ENCODE measurements around the gene SLC6A12. TPM values are rescaled to one million over a fixed set of nuclear protein-coding genes. Genes with fewer than 3 reads are reported as not detected.

The SLC6A12 gene
- total RNA-seq, 2 experiments from 2014 or later = not detected

DNA sequence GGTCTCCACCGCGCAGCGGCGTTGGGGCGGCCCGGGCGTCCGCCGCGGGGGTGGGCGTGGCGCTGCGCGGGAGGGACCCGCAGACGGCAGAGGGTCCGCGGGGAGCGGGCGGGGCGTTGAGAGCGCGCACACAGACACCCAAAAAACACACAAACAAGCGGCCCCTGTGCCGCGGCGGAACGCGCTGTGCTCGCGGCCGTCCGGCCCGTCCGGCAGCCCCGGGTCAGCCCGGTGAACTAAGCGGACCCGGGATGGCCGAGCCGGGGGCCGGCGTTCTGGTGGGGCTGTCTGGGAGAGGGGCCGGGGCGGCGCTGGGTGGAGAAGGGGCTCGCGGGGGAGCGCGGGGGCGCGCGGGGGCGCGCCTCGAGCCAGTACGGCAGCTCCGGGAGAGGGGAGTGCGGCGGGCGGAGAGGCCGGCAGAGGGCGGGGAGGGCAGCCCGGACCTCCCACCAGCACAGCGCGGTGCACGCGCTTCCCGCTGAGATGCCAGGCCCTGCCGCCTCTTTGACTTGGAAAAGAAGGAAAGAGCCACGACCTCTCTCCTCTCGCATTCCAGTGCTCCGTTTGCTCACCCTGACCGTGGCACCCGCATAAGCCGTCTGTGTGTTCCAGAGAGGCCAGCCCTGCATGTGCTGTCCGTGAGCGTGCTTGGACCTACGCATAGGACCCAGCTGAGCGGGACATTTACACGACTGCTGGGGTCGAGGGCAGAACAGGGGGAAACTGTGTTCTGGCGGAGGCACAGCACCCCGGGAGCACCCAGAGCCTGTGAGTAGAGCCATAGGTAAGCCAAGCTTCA is 10.3 kb downstream of the SLC6A12 start:
- TF ChIP-seq, protein P1, sequence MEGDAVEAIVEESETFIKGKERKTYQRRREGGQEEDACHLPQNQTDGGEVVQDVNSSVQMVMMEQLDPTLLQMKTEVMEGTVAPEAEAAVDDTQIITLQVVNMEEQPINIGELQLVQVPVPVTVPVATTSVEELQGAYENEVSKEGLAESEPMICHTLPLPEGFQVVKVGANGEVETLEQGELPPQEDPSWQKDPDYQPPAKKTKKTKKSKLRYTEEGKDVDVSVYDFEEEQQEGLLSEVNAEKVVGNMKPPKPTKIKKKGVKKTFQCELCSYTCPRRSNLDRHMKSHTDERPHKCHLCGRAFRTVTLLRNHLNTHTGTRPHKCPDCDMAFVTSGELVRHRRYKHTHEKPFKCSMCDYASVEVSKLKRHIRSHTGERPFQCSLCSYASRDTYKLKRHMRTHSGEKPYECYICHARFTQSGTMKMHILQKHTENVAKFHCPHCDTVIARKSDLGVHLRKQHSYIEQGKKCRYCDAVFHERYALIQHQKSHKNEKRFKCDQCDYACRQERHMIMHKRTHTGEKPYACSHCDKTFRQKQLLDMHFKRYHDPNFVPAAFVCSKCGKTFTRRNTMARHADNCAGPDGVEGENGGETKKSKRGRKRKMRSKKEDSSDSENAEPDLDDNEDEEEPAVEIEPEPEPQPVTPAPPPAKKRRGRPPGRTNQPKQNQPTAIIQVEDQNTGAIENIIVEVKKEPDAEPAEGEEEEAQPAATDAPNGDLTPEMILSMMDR (IDR thresholded peaks at IDR 0.05) = no peak
- intact Hi-C loops (cut with DNase I, micrococcal nuclease) = no loop called here
- H3K27ac Mint-ChIP-seq = no peak overlapping the region
- peaks cover 2% of the 10 kb centered on the region for H3K4me1 ChIP-seq (ENCODE audit: insufficient read depth, low read length)
- H3K4me1 Mint-ChIP-seq (ENCODE audit: low read depth) = peaks cover 4% of the 10 kb centered on the region
- peaks cover 74% of the 10 kb centered on the region for H3K27me3 Mint-ChIP-seq
- ChIA-PET CTCF (no interaction called here), POLR2A (no interaction called here)
- peaks cover 0 to 3% of the 10 kb centered on the region in 2 experiments for H3K9me3 ChIP-seq (ENCODE audit: control insufficient read depth in 1 of 2, insufficient read depth in 1 of 2, low read length in 2 of 2)
- H3K27ac ChIP-seq (ENCODE audit: low read depth in 1 of 2, low read length in 2 of 2) = no peak overlapping the region
- ATAC-seq (ENCODE audit: poor library complexity) (no peak), DNase-seq (no peak)
- no peaks in the 10 kb centered on the region for H3K9me3 Mint-ChIP-seq
- H3K36me3 ChIP-seq (ENCODE audit: insufficient read depth, low read length) = no peaks in the 10 kb centered on the region
- no peak overlapping the region for H3K4me3 ChIP-seq (ENCODE audit: low read length)
- peaks cover 23 to 41% of the 10 kb centered on the region in 2 experiments for H3K27me3 ChIP-seq (ENCODE audit: control insufficient read depth in 1 of 2, insufficient read depth in 2 of 2, low read length in 2 of 2)
- H3K36me3 Mint-ChIP-seq (ENCODE audit: low read depth) = no peaks in the 10 kb centered on the region
- H3K4me3 Mint-ChIP-seq = no peak overlapping the region

DNA sequence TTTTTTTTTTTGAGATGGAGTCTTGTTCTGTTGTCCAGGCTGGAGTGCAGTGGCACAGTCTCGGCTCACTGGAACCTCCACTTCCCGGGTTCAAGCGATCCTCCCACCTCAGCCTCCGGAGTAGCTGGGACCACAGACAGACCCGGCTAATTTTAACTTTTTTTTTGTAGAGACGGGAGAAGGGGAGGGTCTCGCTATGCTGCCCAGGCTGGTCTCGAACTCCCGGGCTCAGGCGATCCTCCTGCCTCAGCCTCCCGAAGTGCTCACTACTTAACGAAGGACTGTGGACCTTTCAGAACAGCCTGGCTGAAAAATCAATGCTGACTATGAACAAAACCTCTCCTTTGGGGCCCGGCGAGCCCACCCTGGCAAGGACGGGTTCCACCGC is 10.9 kb downstream of the SLC6A12 start:
- Mint-ChIP-seq H3K27me3 (peaks cover 72% of the 10 kb centered on the region), H3K4me3 (no peak overlapping the region), H3K9me3 (no peaks in the 10 kb centered on the region), H3K4me1 (ENCODE audit: low read depth) (peaks cover 4% of the 10 kb centered on the region), H3K27ac (no peak overlapping the region), H3K36me3 (ENCODE audit: low read depth) (no peaks in the 10 kb centered on the region)
- Histone ChIP-seq H3K27me3 (ENCODE audit: control insufficient read depth in 1 of 2, insufficient read depth in 2 of 2, low read length in 2 of 2) (peaks cover 23 to 41% of the 10 kb centered on the region in 2 experiments), H3K4me3 (ENCODE audit: low read length) (no peak overlapping the region), H3K36me3 (ENCODE audit: insufficient read depth, low read length) (no peaks in the 10 kb centered on the region), H3K9me3 (ENCODE audit: control insufficient read depth in 1 of 2, insufficient read depth in 1 of 2, low read length in 2 of 2) (peaks cover 0 to 3% of the 10 kb centered on the region in 2 experiments), H3K4me1 (ENCODE audit: insufficient read depth, low read length) (peaks cover 2% of the 10 kb centered on the region), H3K27ac (ENCODE audit: low read depth in 1 of 2, low read length in 2 of 2) (no peak overlapping the region)
- CTCF ChIA-PET = no interaction called here
- intact Hi-C loops (cut with DNase I, micrococcal nuclease) = no loop called here
- ATAC-seq (ENCODE audit: poor library complexity) (no peak), DNase-seq (no peak)
- POLR2A ChIA-PET = no interaction called here
- TF ChIP-seq, protein P1 (IDR thresholded peaks at IDR 0.05) = no peak

DNA sequence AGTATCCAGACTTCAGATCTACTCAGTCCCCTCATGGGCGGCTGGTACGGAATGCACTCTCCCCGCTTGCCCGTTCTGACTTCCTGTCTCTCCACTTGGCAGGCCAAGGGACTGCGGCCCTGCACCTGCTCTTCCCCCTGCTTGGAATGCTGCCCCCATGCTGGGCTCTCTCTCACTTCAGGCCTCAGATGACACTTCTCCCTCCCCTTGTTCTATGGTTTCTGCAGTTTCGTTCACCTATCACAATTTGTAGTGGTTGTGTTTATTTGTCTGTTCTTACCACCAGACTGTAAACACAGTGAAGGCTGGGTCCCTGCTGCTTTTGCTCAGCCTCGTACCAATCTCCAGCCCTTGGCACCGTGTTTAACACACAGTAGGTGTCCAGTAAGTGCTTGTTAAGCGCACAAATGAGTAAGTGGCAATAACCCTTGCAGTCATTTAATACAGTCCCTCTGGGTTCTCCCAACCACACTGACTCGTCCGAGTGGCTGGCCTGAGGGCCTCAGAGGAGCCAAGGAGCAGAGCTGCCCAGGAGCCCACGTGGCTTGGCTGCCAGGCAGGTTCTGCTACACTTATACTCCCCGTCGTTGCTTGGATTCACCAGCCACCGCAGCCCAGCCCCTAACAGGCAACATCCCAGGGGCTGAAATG is 11.8 kb downstream of the SLC6A12 start:
- Mint-ChIP-seq H3K27ac (no peak overlapping the region), H3K9me3 (no peaks in the 10 kb centered on the region), H3K4me1 (ENCODE audit: low read depth) (peaks cover 4% of the 10 kb centered on the region), H3K4me3 (no peak overlapping the region), H3K36me3 (ENCODE audit: low read depth) (no peaks in the 10 kb centered on the region), H3K27me3 (peaks cover 76% of the 10 kb centered on the region)
- Histone ChIP-seq H3K27ac (ENCODE audit: low read depth in 1 of 2, low read length in 2 of 2) (no peak overlapping the region), H3K27me3 (ENCODE audit: control insufficient read depth in 1 of 2, insufficient read depth in 2 of 2, low read length in 2 of 2) (peaks cover 20 to 41% of the 10 kb centered on the region in 2 experiments), H3K4me1 (ENCODE audit: insufficient read depth, low read length) (peaks cover 2% of the 10 kb centered on the region), H3K4me3 (ENCODE audit: low read length) (no peak overlapping the region), H3K36me3 (ENCODE audit: insufficient read depth, low read length) (no peaks in the 10 kb centered on the region), H3K9me3 (ENCODE audit: control insufficient read depth in 1 of 2, insufficient read depth in 1 of 2, low read length in 2 of 2) (peaks cover 0 to 3% of the 10 kb centered on the region in 2 experiments)
- DNase-seq (no peak), ATAC-seq (ENCODE audit: poor library complexity) (no peak)
- TF ChIP-seq, protein P1 (IDR thresholded peaks at IDR 0.05) = no peak
- CTCF ChIA-PET = no interaction called here
- POLR2A ChIA-PET = no interaction called here
- intact Hi-C loops (cut with DNase I, micrococcal nuclease) = no loop called here
